Inflammatory macrophage (primary cell): Measurements from ENCODE around the gene OTOS.

Experiments
- DNase-seq, 2 donors: peaks; one replicate each; pipeline ENCODE4 v3.0.0-alpha.2; 2020 to 2022

OTOS gene

GRCh38 chr2:240111253-240111652 lies 29.2 kb downstream of the OTOS start:
- no peak for DNase-seq

DNA sequence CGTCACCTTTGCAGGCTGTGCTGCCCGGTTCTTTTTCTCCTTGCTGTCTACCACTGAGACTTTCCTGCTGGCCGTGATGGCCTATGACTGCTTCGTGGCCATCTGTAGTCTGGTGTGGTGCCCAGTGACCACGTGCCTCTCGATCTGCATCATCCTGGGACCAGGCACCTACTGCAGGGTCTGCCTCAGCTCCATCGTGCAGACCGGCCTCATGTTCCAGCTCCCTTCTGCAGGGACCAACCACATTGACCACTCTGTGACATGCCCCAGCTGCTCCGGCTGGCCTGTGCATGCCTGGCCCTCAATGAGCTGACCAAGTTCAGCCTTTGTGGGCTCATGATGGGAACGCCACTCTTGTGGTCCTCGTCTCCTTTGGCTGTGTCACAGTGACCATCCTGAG lies 31.1 kb downstream of the OTOS start:
- DNase-seq: no peak

DNA sequence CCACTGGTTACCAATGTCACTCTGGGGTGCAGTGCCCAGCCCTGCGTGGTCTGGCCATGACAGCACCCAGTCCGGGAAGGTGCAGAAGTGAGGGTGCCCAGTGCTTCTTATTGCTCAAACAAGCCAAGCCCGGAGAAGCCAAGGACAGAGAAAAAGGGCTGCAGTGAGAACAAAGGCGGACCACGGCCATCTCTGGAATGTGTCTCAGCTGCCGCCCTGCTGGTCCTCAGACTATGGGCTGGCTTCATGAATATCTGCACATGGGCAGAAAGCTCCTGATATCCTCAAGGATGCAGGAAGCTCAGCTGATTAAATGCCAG lies 33.0 kb downstream of the OTOS start:
- DNase-seq: no peak

DNA sequence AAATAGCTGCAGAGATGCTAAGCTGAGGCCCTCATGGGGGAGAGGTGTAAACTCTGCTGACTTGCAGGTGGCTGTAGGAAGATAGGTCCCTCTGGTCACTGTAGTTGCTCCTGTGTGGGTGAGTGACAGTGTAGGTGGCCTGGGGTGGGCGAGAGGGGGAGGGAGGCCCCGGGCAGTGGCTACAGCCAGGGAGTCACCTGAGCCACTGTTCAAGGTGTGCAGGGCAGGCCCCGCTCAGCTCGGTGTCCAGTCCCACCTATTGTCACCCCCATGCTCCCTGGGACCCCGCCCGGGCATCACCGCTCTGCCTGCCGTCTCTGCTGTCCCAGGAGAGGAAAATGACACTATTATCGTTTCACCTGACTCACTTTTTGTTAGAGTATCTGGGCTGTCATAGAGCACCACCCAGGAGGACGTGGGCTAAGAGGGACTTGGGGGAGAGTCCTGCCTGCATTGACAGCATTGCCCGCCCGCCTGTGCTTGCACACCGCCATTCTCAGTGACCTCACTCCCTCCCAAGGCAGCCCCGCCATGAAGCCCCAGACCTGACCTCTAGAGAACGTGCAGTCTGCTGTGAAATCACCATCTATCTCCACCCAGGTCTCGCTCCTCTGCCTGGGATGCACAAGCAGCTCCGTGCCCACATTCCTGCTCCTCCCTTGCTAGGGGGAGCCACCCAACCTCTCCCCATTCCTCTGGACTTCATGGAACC lies 33.5 kb downstream of the OTOS start:
- DNase-seq: no peak

DNA sequence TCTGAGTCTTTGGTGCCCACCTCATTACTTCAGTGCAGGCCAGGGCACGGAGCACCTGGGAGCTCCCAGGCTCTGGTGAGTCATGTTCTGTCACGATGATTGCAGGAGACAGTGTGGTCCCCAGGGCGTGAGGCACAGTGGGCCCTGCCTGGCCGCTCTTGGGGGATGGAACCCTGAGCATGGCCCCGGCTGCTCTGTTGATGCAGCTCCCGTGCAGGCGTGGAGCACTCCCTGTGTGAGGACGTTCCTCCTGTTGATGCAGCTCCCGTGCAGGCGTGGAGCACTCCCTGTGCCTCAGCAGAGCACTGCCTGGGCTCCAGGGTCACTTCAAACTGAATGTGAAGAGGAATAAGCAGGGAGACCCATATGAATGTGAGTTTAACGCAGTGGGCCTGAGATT lies 34.5 kb downstream of the OTOS start:
- no peak for DNase-seq

- DNase-seq: no peak
Observed at GRCh38 chr2:240103136-240103535, 37.3 kb downstream of the OTOS start.

GRCh38 chr2:240098349-240098748 lies 42.1 kb downstream of the OTOS start:
- DNase-seq: no peak

DNA sequence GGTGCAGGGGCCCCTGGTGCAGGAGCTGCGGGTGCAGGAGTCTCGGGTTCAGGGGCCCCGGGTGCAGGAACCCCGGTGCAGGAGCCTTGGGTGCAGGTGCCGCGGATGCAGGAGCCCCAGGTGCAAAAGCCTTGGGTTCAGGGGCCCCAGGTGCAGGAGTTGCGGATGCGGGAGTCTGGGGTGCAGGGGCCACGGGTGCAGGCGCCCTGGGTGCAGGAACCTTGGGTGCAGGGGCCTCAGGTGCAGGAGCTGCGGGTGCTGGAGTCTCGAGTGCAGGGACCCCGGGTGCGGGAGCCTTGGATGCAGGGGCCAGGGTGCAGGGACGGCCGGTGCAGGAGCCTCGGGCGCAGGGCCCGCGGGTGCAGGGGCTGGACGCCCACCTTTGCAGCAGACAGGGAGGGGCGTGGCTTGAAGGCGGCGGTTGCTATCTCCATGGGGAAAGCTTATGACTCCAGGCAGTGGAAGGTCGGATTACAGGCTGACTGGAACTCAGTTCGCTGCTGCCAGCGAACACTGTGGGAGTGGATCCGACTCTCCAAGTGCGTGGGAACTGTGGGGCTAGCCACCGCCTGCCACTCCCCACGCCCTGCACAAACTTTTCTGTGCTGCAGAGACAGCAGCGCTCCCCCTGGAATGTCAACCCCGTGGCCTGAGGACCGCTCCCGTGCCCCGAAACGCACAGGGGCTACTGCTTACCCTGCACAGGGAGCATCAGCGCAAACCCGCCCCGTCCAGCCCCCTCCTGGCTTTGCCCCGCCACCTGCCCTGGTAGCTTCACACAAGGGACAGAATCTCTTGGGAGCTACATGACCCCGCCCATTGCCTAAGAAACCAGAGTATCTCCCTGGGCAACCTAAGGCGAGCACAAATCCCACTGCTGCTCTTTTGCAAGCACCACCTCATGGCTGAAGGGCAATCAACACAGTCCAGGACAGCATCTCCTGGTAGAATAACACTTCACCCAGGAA lies 44.6 kb downstream of the OTOS start:
- DNase-seq: no peak

DNA sequence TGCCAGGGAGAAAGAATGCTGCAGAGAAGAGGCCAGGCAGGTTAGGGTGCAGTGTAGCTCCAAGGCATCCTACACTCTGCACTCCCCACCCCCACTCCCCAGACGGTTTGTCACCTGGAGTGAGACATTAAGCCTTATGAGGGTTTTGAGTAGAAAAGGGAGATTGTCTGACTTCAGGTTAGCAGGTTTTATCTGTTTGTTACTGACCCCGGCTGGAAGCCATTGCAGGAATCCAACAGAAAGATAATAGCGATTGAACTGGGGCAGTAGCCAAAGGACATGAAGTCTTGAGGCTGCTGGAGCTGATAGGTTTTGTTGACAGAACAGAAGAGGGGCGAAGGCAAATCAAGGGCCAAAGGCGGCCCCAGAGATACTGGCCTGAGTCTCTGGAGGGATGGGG lies 51.2 kb downstream of the OTOS start:
- no peak for DNase-seq
